GM23338 (cell line): ENCODE results near the gene PVALEF.

Experiments used
- CREB1 ChIP-seq: fragments of 250-450 bp; sonication (Bioruptor Pico); IDR thresholded peaks from 2 replicates; pipeline ENCODE4 v1.5.0; 2020; ENCODE audit warnings: low read depth, mild to moderate bottlenecking, moderate library complexity
- CTCF ChIP-seq, 2 experiments: fragments of 200-600 bp in 1 of 2; sonication (generic) in 1 of 2; conservative IDR thresholded peaks; 2 replicates each; pipeline versions ENCODE4 v1.5.1 to v1.6.1; 2016 to 2017; ENCODE audit warnings: antibody characterized with exemption in 2 of 2, low read depth in 2 of 2, mild to moderate bottlenecking in 2 of 2, moderate library complexity in 1 of 2
- EZH2 ChIP-seq: fragments of 200-600 bp; sonication (generic); IDR thresholded peaks from one replicate; pipeline ENCODE4 v1.8.0; 2017; ENCODE audit warnings: antibody characterized with exemption, mild to moderate bottlenecking, low read depth; ENCODE audit not compliant: unreplicated experiment
- EZH2phosphoT487 ChIP-seq: fragments of 200-600 bp; sonication (generic); IDR thresholded peaks from one replicate; pipeline ENCODE4 v1.8.1; 2018; ENCODE audit warnings: antibody characterized with exemption; ENCODE audit not compliant: unreplicated experiment
- NANOG ChIP-seq: IDR thresholded peaks from 2 replicates; pipeline ENCODE4 v1.6.1; 2016; ENCODE audit warnings: antibody characterized with exemption, borderline replicate concordance
- POLR2AphosphoS5 ChIP-seq: IDR thresholded peaks from 2 replicates; pipeline ENCODE4 v1.6.1; 2016; ENCODE audit warnings: antibody characterized with exemption, low read depth
- ZNF114 ChIP-seq: fragments of 250-450 bp; sonication (Bioruptor Pico); IDR thresholded peaks from 2 replicates; pipeline ENCODE4 v1.5.0; 2020; ENCODE audit warnings: mild to moderate bottlenecking, moderate library complexity

GRCh38 chr17:81197409-81197795 is 32.1 kb downstream of the PVALEF start:
- no peak for TF ChIP-seq CTCF (conservative IDR thresholded peaks at IDR 0.05; ENCODE audit: low read depth in 2 of 2)
- TF ChIP-seq ZNF114, result no peak
- no peak for TF ChIP-seq POLR2AphosphoS5
- no peak for TF ChIP-seq EZH2phosphoT487
- TF ChIP-seq EZH2, result no peak
- TF ChIP-seq NANOG, result no peak
- no peak for TF ChIP-seq CREB1
